ENCODE data around the gene DIRAS2.

The DIRAS2 gene

GRCh38 chr9:90613502-90613901 is 29.1 kb downstream of the DIRAS2 start:
- ChIA-PET CTCF (no interaction called here), POLR2A (no interaction called here)
- Histone ChIP-seq H3K4me3 (ENCODE audit: low read depth, low read length) (no peak overlapping the region), H3K4me1 (ENCODE audit: control insufficient read depth, insufficient read depth, low read length) (no peaks in the 10 kb centered on the region), H3K9me3 (ENCODE audit: control insufficient read depth, insufficient read depth, low read depth, low read length) (no peaks in the 10 kb centered on the region), H3K36me3 (ENCODE audit: control insufficient read depth in 2 of 2, insufficient read depth in 1 of 2, low read length in 2 of 2) (no peaks in the 10 kb centered on the region), H3K27ac (ENCODE audit: extremely low read depth, low read depth, low read length) (no peak overlapping the region)
- TF ChIP-seq ZNF654 (tag by site-specific recombination; IDR thresholded peaks at IDR 0.05; ENCODE audit: low read depth) (no peak), ZNF621 (tag by site-specific recombination; IDR thresholded peaks at IDR 0.05) (no peak), ZNF433 (tag by site-specific recombination; IDR thresholded peaks at IDR 0.05; ENCODE audit: low read depth) (no peak), IKZF3 (tag by site-specific recombination; IDR thresholded peaks at IDR 0.05) (no peak), ZNF391 (tag by site-specific recombination; IDR thresholded peaks at IDR 0.05; ENCODE audit: borderline replicate concordance, low read depth) (no peak), ZNF791 (tag by site-specific recombination; IDR thresholded peaks at IDR 0.05) (no peak), ZNF24 (tag by site-specific recombination; IDR thresholded peaks at IDR 0.05) (no peak), ZBTB6 (tag by site-specific recombination; IDR thresholded peaks at IDR 0.05) (no peak), ZSCAN16 (tag by site-specific recombination; IDR thresholded peaks at IDR 0.05) (no peak), ZNF837 (tag by site-specific recombination; IDR thresholded peaks at IDR 0.05) (no peak), PRDM1 (tag by site-specific recombination; IDR thresholded peaks at IDR 0.05) (no peak), GFI1B (tag by site-specific recombination; IDR thresholded peaks at IDR 0.05) (no peak), GLI4 (tag by site-specific recombination; IDR thresholded peaks at IDR 0.05) (no peak), ZNF555 (tag by site-specific recombination; conservative IDR thresholded peaks at IDR 0.05) (no peak), ZNF175 (tag by site-specific recombination; IDR thresholded peaks at IDR 0.05) (no peak), PATZ1 (tag by site-specific recombination; IDR thresholded peaks at IDR 0.05) (no peak), PRDM4 (tag by site-specific recombination; IDR thresholded peaks at IDR 0.05) (no peak), ZNF18 (tag by site-specific recombination; IDR thresholded peaks at IDR 0.05) (no peak)

- H3K36me3 ChIP-seq (ENCODE audit: control insufficient read depth in 2 of 2, insufficient read depth in 1 of 2, low read length in 2 of 2): no peaks in the 10 kb centered on the region
- H3K9me3 ChIP-seq (ENCODE audit: control insufficient read depth, insufficient read depth, low read depth, low read length): no peaks in the 10 kb centered on the region
- ChIA-PET POLR2A (no interaction called here), CTCF (no interaction called here)
- H3K27ac ChIP-seq (ENCODE audit: extremely low read depth, low read depth, low read length): no peak overlapping the region
- no peak for TF ChIP-seq ZNF768 (tag by site-specific recombination; IDR thresholded peaks at IDR 0.05)
- no peak for TF ChIP-seq ZNF350 (tag by site-specific recombination; IDR thresholded peaks at IDR 0.05)
- no peak for TF ChIP-seq PRDM6 (tag by site-specific recombination; IDR thresholded peaks at IDR 0.05)
- no peak for TF ChIP-seq ZNF266 (tag by site-specific recombination; IDR thresholded peaks at IDR 0.05; ENCODE audit: low read depth)
- TF ChIP-seq GLIS1 (tag by site-specific recombination; IDR thresholded peaks at IDR 0.05): no peak
- H3K4me3 ChIP-seq (ENCODE audit: low read depth, low read length): no peak overlapping the region
- H3K4me1 ChIP-seq (ENCODE audit: control insufficient read depth, insufficient read depth, low read length): no peaks in the 10 kb centered on the region
These were observed 29.7 kb downstream of the DIRAS2 start for GRCh38 chr9:90612957-90613356.

Measured in HEK293 (cell line).